ENCODE data around the gene AKT2.

The AKT2 gene

DNA sequence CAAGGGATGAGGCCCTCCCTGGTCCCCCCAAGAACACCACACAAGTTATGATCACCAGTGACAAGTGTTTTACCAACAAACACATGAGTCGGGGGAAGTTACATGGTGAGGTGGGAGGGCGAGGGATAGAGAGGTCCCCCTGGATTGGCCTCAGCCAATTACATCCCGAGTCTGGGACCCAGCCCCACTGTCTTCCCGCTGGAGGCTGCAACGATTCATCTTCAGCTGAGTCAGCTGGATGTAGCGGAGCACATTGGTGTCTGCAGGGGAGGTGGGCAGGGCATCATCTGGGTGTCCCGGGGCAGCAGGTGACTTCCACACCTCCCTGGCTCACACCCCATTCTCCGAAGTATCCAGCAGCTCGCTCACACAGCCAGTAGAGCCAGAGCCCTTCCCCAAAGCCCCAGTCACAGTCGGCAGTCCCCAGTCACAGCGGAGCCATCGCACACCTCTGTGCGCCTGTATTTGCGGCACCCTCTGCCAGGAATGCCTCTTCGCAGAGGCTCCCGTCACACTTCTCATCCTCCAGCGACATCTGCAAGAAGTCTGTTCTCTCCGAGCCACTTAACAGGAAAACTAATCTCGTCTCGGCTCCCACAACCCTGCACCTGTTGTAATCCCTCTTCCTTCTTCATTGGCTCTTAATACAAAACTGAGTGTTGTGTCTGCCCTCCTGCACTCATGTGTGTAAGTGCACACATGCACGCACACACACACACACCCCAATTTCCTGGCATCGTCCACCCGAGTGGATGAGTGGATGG lies 69.0 kb downstream of the AKT2 start:
- DNase-seq = no peak

GRCh38 chr19:40214936-40215335 lies 70.2 kb downstream of the AKT2 start:
- DNase-seq = no peak

DNA sequence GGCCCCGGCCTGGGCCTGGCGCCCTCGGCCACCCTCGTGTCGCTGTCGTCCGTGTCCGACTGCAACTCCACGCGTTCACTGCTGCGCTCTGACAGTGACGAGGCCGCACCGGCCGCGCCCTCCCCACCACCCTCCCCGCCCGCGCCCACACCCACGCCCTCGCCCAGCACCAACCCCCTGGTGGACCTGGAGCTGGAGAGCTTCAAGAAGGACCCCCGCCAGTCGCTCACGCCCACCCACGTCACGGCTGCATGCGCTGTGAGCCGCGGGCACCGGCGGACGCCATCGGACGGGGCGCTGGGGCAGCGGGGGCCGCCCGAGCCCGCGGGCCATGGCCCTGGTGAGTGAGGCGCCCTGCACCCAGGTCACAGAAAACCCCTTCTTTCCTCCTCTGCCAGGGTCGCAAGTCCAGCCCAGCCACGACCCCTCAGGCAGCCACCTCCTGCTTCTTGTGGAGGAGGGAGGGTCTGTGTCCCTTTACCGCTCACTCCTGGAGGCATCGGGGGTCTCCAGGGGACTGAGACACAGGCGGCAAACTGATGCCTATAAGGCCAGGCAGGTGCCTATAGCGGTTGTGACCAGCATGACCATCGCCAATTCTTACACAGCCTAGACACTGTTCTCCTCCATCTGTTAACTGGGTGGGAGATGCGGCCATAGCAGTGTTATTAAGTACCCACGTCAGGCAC lies 71.1 kb downstream of the AKT2 start:
- DNase-seq = no peak

DNA sequence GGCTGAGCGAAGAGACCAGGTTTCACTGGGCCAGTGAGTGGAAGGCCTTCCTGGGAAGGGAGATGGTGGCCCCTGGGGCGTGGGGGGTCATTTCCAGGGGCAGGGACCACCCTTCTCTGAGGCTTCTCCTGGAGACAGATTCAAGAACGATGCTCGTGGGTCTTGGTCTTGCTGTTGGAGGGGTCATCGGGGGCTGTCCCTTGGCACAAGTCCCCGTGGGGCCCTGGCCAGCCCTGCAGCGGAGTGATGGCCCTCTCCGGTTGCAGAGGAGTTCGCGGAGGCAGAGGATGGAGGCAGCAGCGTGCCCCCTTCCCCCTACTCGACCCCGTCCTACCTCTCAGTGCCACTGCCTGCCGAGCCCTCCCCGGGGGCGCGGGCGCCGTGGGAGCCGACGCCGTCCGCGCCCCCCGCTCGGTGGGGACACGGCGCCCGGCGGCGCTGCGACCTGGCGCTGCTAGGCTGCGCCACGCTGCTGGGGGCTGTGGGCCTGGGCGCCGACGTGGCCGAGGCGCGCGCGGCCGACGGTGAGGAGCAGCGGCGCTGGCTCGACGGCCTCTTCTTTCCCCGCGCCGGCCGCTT lies 71.8 kb downstream of the AKT2 start:
- no peak for DNase-seq

DNA sequence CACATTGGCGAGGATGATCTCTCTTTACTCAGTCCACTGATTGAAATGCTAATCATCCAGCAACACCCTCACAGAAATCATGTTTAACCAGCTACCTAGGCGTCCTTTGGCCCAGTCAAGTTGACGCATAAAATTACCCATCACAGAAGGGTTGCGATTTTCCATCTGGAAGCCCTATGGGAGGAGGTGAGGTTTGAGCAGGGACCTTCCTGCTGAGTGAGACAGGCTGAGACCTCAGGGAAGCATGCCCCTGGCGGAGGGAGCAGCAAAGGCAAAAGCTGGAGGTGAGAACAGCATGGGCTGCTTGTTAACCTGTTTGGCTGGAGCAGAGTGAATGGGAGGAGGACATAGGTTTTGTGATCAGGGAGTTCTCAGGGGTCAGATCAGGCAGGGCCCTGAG lies 74.3 kb downstream of the AKT2 start:
- no peak for DNase-seq

DNA sequence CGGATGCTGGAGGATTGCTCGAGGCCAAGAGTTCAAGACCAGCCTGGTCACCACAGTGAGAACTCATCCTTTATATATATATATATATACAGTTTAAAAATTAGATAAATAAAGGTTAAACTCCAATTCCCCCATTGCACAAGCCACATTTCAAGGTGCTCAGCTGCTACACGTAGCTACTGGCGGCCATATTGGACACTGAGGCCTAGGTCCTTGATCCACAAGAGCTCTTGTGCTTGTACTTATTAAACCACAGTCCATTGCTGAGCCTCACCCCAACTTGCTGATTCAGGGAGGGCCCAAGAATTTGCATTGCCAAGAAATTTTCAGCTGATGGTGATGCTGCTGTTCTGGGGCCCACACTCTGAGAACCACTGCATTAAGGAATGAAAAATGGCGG lies 76.5 kb downstream of the AKT2 start:
- DNase-seq = no peak

DNA sequence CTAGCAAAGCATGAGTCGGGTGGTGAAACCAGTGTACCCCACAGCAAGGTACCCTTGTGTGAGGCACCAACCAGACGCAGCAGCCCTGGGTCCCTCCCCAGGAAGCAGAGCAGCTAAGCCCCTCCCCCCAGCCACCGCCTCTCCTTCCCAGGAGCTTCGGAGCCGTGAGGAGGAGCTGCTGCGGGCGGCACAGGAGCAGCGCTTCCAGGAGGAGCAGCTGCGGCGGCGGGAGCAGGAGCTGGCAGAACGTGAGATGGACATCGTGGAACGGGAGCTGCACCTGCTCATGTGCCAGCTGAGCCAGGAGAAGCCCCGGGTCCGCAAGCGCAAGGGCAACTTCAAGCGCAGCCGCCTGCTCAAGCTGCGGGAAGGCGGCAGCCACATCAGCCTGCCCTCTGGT lies 79.4 kb downstream of the AKT2 start:
- no peak for DNase-seq

- no peak for DNase-seq
Observed at GRCh38 chr19:40204381-40204780, 80.8 kb downstream of the AKT2 start.

- DNase-seq = no peak
Observed at GRCh38 chr19:40200341-40201099, 84.6 kb downstream of the AKT2 start.

- no peak for DNase-seq
Observed at GRCh38 chr19:40198272-40198990, 86.7 kb downstream of the AKT2 start.

- DNase-seq = no peak
Observed at GRCh38 chr19:40193587-40193849, 91.6 kb downstream of the AKT2 start.

- DNase-seq = no peak
Observed at GRCh38 chr19:40192758-40193586, 92.2 kb downstream of the AKT2 start.

- no peak for DNase-seq
Observed at GRCh38 chr19:40191836-40192646, 93.1 kb downstream of the AKT2 start.

- no peak for DNase-seq
Observed at GRCh38 chr19:40190891-40191835, 94.0 kb downstream of the AKT2 start, which contains the start of gene MAP3K10. Gene MAP3K10, plus strand, starts transcription at chr19:40191426. Its CDS starts 606 bp downstream, at chr19:40192032.

- DNase-seq = no peak
Observed at GRCh38 chr19:40184273-40184672, 100.9 kb downstream of the AKT2 start.

Measured in DMS153 (cell line).